NCI-H82 (cell line): ENCODE data around the gene TRAPPC2L.
A peak's percentile ranks its signal among the peaks of the same experiment; 100 is the strongest.

Source experiments
- DNase-seq: peaks from one replicate; lab custom pipeline; 2025; lab: John Stamatoyannopoulos, UW

TRAPPC2L gene

GRCh38 chr16:88839026-88839529 is 17.8 kb upstream of the TRAPPC2L start:
- no peak for DNase-seq

DNA sequence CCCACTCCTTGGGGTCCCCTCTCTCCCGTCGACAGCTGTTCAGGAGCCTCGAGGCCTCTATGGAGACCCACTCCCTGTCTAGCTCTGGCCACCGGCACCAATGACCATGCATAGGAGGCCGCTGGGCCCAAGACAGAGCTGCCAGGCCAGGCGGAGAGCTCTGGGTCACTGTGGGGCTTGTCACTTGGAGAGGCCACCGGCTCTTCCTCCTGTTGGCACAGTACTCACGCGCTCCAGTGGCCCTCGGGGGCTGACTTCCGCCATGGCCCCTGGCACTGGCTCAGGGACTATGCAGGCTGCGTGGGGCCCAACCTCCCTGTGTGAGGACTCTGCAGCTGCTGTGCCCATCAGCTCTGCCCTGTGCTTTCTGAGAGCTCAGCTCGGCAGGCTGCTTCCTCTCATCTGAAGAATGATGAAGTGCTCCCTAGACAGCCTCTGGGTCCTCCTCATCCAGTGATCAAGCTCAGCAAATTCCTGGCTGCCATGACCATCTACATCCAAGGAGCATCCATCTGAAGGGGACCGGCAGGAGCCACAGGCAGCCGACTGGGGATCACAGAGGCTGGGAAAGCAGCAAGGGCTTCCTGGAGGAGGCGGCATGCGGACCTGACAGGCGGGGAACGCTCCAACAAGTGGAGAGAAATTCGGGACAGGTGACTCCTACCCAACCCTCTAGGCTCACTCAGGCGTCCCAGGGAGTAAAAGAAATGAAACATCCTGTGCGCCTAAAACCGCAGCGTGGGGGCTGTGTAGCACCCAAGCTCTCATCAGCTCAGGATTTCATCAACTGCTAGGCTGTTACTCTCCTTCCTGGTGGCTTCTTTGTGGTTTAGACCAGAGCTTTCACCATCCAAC is 17.0 kb upstream of the TRAPPC2L start:
- no peak for DNase-seq

DNA sequence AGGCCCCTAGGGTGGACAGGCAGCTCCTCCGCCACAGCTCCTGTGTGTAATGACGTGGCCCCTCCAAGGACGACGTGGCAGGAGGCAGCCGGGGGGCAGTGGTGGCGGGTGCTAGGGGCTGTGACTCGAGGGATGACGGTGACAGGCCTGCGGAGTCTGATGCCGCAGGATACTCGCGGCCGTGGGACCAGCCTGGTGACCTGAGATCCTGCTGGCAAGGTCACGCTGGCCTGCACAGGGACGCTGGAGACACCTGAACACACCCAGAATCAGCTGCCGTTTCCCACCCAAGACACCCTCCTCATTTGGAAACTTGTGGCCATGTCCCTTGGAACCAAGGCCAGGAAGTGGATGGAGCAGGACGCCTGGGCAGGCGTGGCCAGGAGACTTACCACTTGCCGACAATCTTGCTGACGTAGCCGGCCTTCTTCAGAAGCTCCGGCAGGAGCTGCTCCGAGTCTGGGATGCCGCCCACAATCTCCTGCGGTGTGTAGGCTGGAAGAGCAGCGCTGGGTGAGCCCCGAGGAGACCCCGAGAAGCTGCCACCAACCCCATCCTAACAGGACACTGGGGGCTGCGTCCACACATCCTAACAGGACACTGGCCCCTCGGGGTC is 16.2 kb upstream of the TRAPPC2L start:
- DNase-seq = no peak

DNA sequence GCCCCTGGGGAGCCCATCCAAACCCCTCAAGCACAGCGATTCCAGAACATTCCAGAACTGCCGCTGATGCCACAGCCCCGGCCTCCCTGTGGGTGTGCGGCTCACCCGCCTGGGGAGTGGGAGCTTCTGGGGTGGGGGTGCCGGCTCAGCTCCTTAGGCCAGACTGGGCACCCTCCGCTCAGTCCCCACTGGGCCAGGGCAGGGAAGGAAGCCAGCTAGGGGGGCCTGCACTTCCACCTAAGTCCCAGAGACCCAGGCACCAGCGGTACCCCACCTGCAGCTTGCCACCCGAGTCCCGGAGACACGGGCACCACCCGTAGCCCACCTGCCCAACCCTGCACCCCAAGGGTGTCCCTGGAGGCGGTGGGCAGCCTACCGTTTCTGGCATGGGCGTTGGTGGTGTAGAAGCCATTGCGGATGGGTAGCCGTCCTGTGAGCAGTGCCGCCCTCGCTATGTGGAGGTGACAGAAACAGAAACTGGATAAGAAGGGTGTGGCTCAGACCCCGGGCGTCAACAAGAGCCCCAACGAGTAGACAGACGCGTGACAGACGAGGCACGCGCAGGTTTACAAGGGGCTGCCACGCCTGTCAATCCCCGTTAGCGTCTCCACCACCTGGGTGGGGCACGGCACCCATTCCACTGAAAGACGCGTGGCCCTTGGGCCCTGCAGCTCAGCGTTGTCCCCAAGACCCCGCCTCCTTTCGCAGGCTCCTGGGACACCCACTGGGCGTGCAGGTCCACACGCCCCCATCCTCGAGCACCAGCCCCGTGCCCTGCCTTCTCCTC is 15.2 kb upstream of the TRAPPC2L start:
- DNase-seq = no peak

DNA sequence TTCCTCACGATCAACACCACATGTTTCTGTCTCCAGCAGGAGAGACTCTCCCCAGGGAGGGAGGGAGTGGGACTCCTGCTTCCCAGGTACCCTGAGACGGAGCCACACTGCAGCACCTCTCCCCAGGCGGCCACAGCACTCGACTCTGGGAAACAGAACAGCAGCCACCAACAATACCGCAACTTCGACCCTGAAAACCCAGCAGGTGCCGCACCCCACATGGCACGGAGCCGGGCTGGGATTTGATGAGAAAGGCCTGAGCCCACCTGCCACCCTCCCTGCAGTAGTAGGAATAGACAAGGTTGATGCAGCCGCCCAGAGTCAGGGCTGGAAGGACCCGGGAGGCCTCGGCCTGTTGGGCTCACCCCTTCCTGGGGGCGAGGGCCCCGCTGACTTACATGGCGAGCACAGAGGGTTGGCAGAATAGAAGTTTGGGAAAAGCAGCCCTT is 14.6 kb upstream of the TRAPPC2L start:
- DNase-seq = no peak

- no peak for DNase-seq
These were observed 14.1 kb upstream of the TRAPPC2L start for GRCh38 chr16:88842806-88843205.

GRCh38 chr16:88843256-88843655 is 13.7 kb upstream of the TRAPPC2L start:
- DNase-seq = no peak

GRCh38 chr16:88844419-88845036 is 12.4 kb upstream of the TRAPPC2L start:
- DNase-seq = peak; percentile 29

DNA sequence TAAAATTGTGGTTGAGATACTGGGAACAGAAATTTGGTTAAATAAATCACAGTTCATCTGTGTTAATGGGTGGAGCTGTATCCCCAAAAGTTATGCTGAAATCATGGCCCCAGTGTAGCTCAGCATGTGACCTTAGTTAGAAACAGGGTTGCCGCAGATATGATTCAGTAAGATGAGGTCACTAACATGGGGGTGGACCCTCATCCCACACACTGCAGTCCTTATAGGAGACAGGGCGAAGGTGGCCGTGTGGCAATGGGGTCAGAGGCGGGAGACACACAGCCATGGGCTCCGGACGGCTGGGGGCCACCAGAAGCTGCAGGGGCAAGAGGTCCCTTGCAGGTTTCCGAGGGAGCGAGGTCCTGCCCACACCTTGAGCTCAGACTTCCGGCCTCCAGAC is 10.8 kb upstream of the TRAPPC2L start:
- no peak for DNase-seq

- no peak for DNase-seq
These were observed 9.3 kb upstream of the TRAPPC2L start for GRCh38 chr16:88847654-88848053.

DNA sequence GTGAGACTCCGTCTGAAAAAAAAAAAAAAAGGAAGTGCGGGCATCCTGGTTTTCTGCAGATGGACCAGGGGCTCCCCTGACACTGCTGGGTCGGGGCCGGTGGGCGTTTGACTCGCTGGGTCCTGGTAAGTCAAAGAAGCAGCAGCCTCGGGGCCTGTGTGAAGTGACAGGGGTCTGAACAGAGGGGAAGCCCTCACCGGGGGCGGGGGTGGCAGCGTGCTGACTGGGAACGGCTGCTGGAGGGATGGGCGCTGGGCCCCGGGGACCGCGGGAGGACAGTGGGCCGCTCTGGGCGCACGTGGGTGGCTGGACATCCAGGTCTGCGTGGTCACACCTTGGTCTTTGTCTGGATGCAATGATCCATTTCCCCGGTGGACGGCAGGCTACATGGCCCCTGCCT is 8.4 kb upstream of the TRAPPC2L start:
- DNase-seq = no peak

GRCh38 chr16:88850531-88851199 is 6.3 kb upstream of the TRAPPC2L start:
- no peak for DNase-seq

DNA sequence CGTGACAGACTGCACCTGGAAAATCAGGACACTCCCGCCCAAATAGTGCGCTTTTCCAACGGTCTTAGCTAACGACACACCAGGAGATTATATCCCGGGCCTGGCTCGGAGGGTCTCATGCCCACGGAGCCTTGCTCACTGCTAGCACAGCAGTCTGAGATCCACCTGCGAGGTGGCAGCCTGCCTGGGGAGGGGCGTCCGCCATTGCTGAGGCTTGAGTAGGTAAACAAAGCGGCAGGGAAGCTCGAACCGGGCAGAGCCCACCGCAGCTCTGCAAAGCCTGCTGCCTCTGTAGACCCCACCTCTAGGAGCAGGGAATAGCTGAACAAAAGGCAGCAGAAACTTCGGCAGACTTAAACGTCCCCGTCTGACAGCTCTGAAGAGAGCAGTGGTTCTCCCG is 5.3 kb upstream of the TRAPPC2L start:
- no peak for DNase-seq

GRCh38 chr16:88853325-88853941 is 3.5 kb upstream of the TRAPPC2L start:
- DNase-seq = no peak

- no peak for DNase-seq
These were observed 2.4 kb upstream of the TRAPPC2L start for GRCh38 chr16:88854306-88855111.

DNA sequence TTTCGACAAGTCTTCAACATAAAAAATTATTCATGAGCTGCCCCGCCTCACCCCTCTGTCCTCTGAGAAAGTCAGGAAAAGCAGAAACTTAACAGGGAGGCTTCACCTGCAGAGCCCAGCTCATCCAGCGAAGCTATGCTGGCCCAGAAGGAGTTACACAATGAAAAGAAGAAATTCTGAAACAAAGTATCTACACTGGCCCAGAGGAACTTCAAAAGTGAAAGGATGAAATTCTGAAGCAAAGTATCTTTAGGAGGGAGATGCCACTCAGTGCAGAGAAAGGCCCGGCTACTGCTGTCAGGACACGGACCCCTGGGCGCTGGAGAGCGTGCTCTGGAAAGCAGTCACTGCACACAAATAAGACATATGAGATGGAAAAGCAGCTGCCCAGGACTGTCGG is 1.8 kb upstream of the TRAPPC2L start:
- DNase-seq = no peak

DNA sequence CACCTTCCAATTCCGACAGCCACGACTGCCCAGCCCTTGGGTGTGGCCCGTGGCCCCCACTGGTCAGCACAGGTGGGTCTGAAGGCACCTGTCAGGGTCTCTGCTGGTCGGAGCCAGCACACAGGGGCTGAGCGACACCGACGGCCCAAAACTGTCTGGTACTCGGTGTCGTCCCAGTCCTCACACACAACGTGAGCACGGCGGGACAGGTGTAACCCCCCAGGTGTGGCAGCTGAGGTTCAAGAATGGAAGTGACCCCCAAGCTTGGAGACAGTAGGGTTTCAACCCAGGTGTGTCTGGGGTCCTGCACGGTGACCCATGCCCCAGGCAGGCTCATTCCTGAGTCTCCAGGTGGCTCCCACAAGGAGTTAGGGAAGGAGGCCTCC is 1.2 kb upstream of the TRAPPC2L start:
- no peak for DNase-seq

- DNase-seq = no peak
These were observed 652 bp upstream of the TRAPPC2L start for GRCh38 chr16:88856122-88856827.

GRCh38 chr16:88857728-88858339 is 907 bp downstream of the TRAPPC2L start:
- DNase-seq = peak; percentile 80
